ENCODE measurements around the gene HAT1.

DNA sequence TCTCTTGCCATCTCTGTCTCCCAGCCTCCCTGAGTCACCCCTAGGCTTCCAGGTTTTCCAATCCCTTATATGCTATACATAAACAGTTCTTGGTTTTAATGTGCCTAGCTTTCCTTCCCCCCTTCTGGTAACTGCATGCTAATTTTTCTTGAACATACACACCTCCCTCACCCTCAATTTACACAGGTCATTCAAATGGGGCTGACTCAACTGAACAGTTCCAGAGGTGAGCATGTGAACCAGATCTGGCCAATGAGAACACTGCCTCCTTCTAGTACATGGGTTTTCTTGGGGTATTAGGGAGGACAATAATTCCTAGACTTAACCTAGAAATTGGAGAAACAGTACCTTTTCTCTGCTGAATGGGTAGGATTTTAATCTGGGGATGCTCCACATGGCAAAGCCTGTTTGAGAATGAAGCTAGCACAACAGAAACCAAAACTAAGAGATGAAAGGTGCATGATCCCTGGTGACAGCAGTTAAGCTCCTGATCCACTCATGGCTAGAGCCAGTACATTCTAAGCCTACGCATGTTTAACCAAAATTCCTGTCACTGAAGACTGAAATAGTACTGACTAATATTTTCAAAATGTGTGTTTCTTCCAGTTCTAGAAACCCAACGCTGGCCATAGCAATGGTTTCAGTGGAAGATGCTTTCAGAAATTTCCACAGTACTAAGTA lies 40.0 kb upstream of the HAT1 start:
- TF ChIP-seq CTCF (IDR thresholded peaks at IDR 0.05) = no peak
- no peak for TF ChIP-seq POLR2A (IDR thresholded peaks at IDR 0.05)

Measured in Peyer's patch (tissue), 4 donors.